Measurements from ENCODE around the gene CNOT11. TPM values are rescaled to one million over a fixed set of nuclear protein-coding genes. Genes with fewer than 3 reads are reported as not detected.
A peak's percentile ranks its signal among the peaks of the same experiment; 100 is the strongest.

CNOT11 gene
- total RNA-seq, 1 donor from 2014 or later: 10.8 TPM

- FAIRE-seq (peak; percentile 23), DNase-seq (ENCODE audit: low read depth) (peak; percentile 66)
- TF ChIP-seq, protein P1, sequence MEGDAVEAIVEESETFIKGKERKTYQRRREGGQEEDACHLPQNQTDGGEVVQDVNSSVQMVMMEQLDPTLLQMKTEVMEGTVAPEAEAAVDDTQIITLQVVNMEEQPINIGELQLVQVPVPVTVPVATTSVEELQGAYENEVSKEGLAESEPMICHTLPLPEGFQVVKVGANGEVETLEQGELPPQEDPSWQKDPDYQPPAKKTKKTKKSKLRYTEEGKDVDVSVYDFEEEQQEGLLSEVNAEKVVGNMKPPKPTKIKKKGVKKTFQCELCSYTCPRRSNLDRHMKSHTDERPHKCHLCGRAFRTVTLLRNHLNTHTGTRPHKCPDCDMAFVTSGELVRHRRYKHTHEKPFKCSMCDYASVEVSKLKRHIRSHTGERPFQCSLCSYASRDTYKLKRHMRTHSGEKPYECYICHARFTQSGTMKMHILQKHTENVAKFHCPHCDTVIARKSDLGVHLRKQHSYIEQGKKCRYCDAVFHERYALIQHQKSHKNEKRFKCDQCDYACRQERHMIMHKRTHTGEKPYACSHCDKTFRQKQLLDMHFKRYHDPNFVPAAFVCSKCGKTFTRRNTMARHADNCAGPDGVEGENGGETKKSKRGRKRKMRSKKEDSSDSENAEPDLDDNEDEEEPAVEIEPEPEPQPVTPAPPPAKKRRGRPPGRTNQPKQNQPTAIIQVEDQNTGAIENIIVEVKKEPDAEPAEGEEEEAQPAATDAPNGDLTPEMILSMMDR (IDR thresholded peaks at IDR 0.05; ENCODE audit: insufficient read depth, low read length, severe bottlenecking): no peak
- H3K4me3 ChIP-seq (ENCODE audit: low read depth, low read length): no peak overlapping the region
- H3K27me3 ChIP-seq (ENCODE audit: control insufficient read depth, insufficient read depth, low read length): no peaks in the 10 kb centered on the region
- H3K36me3 ChIP-seq (ENCODE audit: control insufficient read depth, insufficient read depth, low read length): peaks cover 17% of the 10 kb centered on the region
Observed at GRCh38 chr2:101265893-101266499, 13.3 kb downstream of the CNOT11 start.

GRCh38 chr2:101267671-101268656, 15.3 kb downstream of the CNOT11 start:
- FAIRE-seq (no peak), DNase-seq (ENCODE audit: low read depth) (no peak)
- TF ChIP-seq, protein P1 (IDR thresholded peaks at IDR 0.05; ENCODE audit: insufficient read depth, low read length, severe bottlenecking): no peak
- H3K4me3 ChIP-seq (ENCODE audit: low read depth, low read length): no peak overlapping the region
- no peaks in the 10 kb centered on the region for H3K27me3 ChIP-seq (ENCODE audit: control insufficient read depth, insufficient read depth, low read length)
- peaks cover 13% of the 10 kb centered on the region for H3K36me3 ChIP-seq (ENCODE audit: control insufficient read depth, insufficient read depth, low read length)

- Histone ChIP-seq H3K36me3 (ENCODE audit: control insufficient read depth, insufficient read depth, low read length) (peaks cover 12% of the 10 kb centered on the region), H3K4me3 (ENCODE audit: low read depth, low read length) (no peak overlapping the region), H3K27me3 (ENCODE audit: control insufficient read depth, insufficient read depth, low read length) (no peaks in the 10 kb centered on the region)
- DNase-seq (ENCODE audit: low read depth) (no peak), FAIRE-seq (no peak)
- TF ChIP-seq, protein P1 (IDR thresholded peaks at IDR 0.05; ENCODE audit: insufficient read depth, low read length, severe bottlenecking): no peak
Observed at GRCh38 chr2:101270700-101271259, 18.1 kb downstream of the CNOT11 start.

GRCh38 chr2:101272045-101272784, 19.5 kb downstream of the CNOT11 start:
- no peak overlapping the region for H3K4me3 ChIP-seq (ENCODE audit: low read depth, low read length)
- H3K27me3 ChIP-seq (ENCODE audit: control insufficient read depth, insufficient read depth, low read length): no peaks in the 10 kb centered on the region
- FAIRE-seq (no peak), DNase-seq (ENCODE audit: low read depth) (no peak)
- H3K36me3 ChIP-seq (ENCODE audit: control insufficient read depth, insufficient read depth, low read length): peaks cover 15% of the 10 kb centered on the region
- TF ChIP-seq, protein P1 (IDR thresholded peaks at IDR 0.05; ENCODE audit: insufficient read depth, low read length, severe bottlenecking): no peak

DNA sequence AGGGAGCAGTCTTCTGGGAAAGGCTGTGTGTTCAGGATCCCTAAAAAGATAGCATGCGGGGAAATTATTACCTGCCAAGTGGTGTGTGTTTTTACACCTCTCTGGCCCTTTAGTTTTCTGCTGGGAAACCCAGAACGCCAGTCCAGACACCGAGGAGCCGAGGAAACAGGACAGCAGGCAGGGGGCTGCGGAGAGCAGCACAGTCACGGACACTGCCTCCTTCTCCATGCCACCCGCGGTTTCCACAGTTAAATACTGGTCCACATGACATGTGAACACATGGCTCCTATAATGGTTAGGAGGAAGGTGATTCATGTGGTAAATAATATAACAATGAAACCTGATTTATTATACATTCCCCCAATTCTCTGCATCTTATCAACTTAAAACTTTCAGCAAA, 20.4 kb downstream of the CNOT11 start:
- H3K36me3 ChIP-seq (ENCODE audit: control insufficient read depth, insufficient read depth, low read length): peaks cover 15% of the 10 kb centered on the region
- DNase-seq (ENCODE audit: low read depth): no peak
- no peaks in the 10 kb centered on the region for H3K27me3 ChIP-seq (ENCODE audit: control insufficient read depth, insufficient read depth, low read length)
- H3K4me3 ChIP-seq (ENCODE audit: low read depth, low read length): no peak overlapping the region
- FAIRE-seq: no peak
- TF ChIP-seq, protein P1 (IDR thresholded peaks at IDR 0.05; ENCODE audit: insufficient read depth, low read length, severe bottlenecking): no peak

All from bronchial epithelial cell (primary cell).